Measurements from ENCODE around the gene CERS6. TPM values are rescaled to one million over a fixed set of nuclear protein-coding genes. Genes with fewer than 3 reads are reported as not detected.

Gene CERS6
- total RNA-seq, 1 experiment from 2014 or later = 8.3 TPM

DNA sequence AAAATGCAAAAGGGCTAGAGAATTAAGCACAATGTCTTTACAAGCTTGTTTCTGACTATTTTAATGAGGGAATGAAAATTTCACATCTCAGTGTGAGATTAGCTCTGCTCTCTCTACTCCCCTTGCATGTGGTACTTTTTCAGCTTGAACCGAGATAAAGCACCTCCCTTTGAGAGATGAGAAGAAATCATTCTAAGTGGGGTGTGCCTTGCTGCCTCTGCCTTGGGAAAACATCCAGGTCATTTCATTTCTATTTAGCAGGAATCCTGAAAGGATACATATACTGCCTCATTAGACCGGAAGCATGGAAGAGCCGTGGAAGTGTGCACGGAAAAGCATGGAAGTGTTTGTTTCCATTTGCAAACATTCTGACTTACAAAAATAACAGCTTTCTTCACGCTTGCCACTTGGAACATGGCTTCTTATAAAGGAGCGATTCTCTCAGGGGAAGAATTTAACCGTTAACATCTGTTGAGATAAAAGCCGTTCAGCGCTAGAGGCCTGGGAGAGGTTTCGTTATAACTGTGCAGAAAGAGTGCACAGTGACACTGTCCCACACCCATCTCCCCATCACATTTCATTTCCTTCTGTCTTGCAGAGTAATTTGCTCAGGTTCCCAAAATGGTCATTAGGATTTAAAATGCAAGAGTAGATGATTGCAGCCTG, 363.1 kb downstream of the CERS6 start:
- no peaks in the 10 kb centered on the region for H4K20me1 ChIP-seq (ENCODE audit: insufficient read depth)
- no peaks in the 10 kb centered on the region for H3K79me2 ChIP-seq (ENCODE audit: low read depth)
- no peak for TF ChIP-seq CTCF (conservative IDR thresholded peaks at IDR 0.05)
- BruUV-seq (replicated peaks) = no TSS peak
- ChIA-PET CTCF (no interaction called here), POLR2A (ENCODE audit: unreplicated experiment) (no interaction called here)
- H3K36me3 ChIP-seq (ENCODE audit: low read depth) = no peaks in the 10 kb centered on the region
- H3F3A ChIP-seq (ENCODE audit: insufficient read depth, low read depth) = no peaks in the 10 kb centered on the region
- H3K9me2 ChIP-seq (ENCODE audit: insufficient read depth) = no peaks in the 10 kb centered on the region
- DNase-seq = no peak
- H3K4me2 ChIP-seq = no peak overlapping the region
- no peak overlapping the region for H3K4me3 ChIP-seq
- H3K9me3 ChIP-seq (ENCODE audit: insufficient read depth, low read depth) = no peaks in the 10 kb centered on the region
- no peaks in the 10 kb centered on the region for H3K4me1 ChIP-seq (replicated peaks; ENCODE audit: insufficient read depth)
- H3K27ac ChIP-seq = no peak overlapping the region
- H3K27me3 ChIP-seq (ENCODE audit: insufficient read depth, low read depth) = no peaks in the 10 kb centered on the region
- intact Hi-C loops (cut with micrococcal nuclease; ENCODE audit: unreplicated experiment) = no loop called here
- no peak overlapping the region for H2AFZ ChIP-seq

DNA sequence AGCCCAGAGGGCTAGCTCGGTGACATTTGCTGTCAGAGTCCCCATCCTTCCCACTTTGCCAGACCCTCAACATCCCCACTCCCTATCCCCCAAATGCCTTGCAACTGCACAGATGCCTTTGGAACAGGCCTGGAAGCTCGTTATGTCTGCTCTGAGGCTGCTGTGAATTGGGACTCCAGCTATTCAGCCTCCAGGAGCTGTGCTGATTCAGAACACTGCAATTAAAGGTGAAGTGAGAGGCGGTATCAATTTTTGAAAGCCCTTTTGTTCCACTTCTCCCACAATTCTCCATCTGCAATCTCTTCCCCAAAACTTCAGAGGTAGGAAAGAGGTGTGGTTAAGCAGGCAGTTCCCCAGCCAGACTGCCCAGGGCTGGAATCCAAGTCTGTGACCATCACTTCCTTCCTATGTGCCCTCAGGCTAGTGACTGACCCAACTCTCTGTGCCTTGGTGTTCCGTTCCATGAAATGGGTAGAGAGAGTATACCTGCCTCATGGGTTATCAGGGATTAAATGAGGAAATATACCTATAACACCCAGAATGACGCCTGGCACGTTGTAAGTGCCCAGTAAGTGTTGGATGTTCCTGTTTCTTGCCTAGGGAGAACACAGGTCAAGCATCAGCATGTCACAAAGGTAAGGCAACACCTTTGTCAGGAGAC, 363.9 kb downstream of the CERS6 start:
- intact Hi-C loops (cut with micrococcal nuclease; ENCODE audit: unreplicated experiment) = no loop called here
- Histone ChIP-seq H3K27me3 (ENCODE audit: insufficient read depth, low read depth) (no peaks in the 10 kb centered on the region), H3K4me1 (replicated peaks; ENCODE audit: insufficient read depth) (no peaks in the 10 kb centered on the region), H3K9me3 (ENCODE audit: insufficient read depth, low read depth) (no peaks in the 10 kb centered on the region), H3F3A (ENCODE audit: insufficient read depth, low read depth) (no peaks in the 10 kb centered on the region), H3K79me2 (ENCODE audit: low read depth) (no peaks in the 10 kb centered on the region), H3K9me2 (ENCODE audit: insufficient read depth) (no peaks in the 10 kb centered on the region), H4K20me1 (ENCODE audit: insufficient read depth) (no peaks in the 10 kb centered on the region), H2AFZ (no peak overlapping the region), H3K27ac (no peak overlapping the region), H3K36me3 (ENCODE audit: low read depth) (no peaks in the 10 kb centered on the region), H3K4me2 (no peak overlapping the region), H3K4me3 (no peak overlapping the region)
- no TSS peak for BruUV-seq (replicated peaks)
- POLR2A ChIA-PET (ENCODE audit: unreplicated experiment) = no interaction called here
- CTCF ChIA-PET = no interaction called here
- DNase-seq = no peak
- no peak for TF ChIP-seq EZH2 (IDR thresholded peaks at IDR 0.05; ENCODE audit: low read depth)
- TF ChIP-seq CTCF (conservative IDR thresholded peaks at IDR 0.05) = no peak

DNA sequence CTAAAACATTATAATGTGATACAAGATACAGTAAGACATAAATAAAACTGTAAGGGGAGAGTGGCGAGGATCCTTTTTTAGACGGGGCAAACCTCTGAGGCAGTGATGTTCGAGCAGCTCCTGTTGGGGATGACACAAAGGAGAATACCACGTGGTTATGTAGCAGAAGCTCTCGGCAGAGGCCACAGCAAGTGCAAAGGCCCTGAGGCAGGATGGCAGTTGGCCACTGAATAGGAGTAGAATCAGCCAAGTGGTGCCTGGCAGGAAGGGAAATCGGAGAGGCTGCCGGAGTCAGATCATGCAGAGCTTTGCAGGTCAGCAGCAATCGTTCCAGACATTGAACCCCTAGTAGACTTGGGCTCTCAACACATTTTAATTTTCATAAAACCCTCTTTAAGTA, 365.5 kb downstream of the CERS6 start:
- POLR2A ChIA-PET (ENCODE audit: unreplicated experiment) = no interaction called here
- no peaks in the 10 kb centered on the region for H3F3A ChIP-seq (ENCODE audit: insufficient read depth, low read depth)
- CTCF ChIA-PET = no interaction called here
- H3K4me3 ChIP-seq = no peak overlapping the region
- no peaks in the 10 kb centered on the region for H3K9me2 ChIP-seq (ENCODE audit: insufficient read depth)
- no peaks in the 10 kb centered on the region for H3K4me1 ChIP-seq (replicated peaks; ENCODE audit: insufficient read depth)
- intact Hi-C loops (cut with micrococcal nuclease; ENCODE audit: unreplicated experiment) = no loop called here
- H2AFZ ChIP-seq = no peak overlapping the region
- no peaks in the 10 kb centered on the region for H3K27me3 ChIP-seq (ENCODE audit: insufficient read depth, low read depth)
- H3K36me3 ChIP-seq (ENCODE audit: low read depth) = no peaks in the 10 kb centered on the region
- H3K79me2 ChIP-seq (ENCODE audit: low read depth) = no peaks in the 10 kb centered on the region
- TF ChIP-seq CTCF (conservative IDR thresholded peaks at IDR 0.05) (no peak), EZH2 (IDR thresholded peaks at IDR 0.05; ENCODE audit: low read depth) (no peak)
- H4K20me1 ChIP-seq (ENCODE audit: insufficient read depth) = no peaks in the 10 kb centered on the region
- H3K27ac ChIP-seq = no peak overlapping the region
- no TSS peak for BruUV-seq (replicated peaks)
- no peak overlapping the region for H3K4me2 ChIP-seq
- no peaks in the 10 kb centered on the region for H3K9me3 ChIP-seq (ENCODE audit: insufficient read depth, low read depth)
- no peak for DNase-seq
